Fibroblast of lung (primary cell): Measurements from ENCODE around the gene SMAD3.

Experiments used
- CTCF ChIP-seq, 2 donors: IDR thresholded peaks in 1 of 2; conservative IDR thresholded peaks in 1 of 2; 1 replicate in 1 of 2; 2 replicates in 1 of 2; pipeline ENCODE4 v1.5.1; 2011 to 2012; ENCODE audit warnings: low read length in 2 of 2, control low read depth in 1 of 2, inconsistent platforms in 1 of 2, low read depth in 1 of 2, mild to moderate bottlenecking in 1 of 2
- EZH2 ChIP-seq: IDR thresholded peaks from 2 replicates; pipeline ENCODE4 v1.5.1; 2012; ENCODE audit warnings: low read length, control low read depth, mild to moderate bottlenecking; ENCODE audit errors: missing control alignments

DNA sequence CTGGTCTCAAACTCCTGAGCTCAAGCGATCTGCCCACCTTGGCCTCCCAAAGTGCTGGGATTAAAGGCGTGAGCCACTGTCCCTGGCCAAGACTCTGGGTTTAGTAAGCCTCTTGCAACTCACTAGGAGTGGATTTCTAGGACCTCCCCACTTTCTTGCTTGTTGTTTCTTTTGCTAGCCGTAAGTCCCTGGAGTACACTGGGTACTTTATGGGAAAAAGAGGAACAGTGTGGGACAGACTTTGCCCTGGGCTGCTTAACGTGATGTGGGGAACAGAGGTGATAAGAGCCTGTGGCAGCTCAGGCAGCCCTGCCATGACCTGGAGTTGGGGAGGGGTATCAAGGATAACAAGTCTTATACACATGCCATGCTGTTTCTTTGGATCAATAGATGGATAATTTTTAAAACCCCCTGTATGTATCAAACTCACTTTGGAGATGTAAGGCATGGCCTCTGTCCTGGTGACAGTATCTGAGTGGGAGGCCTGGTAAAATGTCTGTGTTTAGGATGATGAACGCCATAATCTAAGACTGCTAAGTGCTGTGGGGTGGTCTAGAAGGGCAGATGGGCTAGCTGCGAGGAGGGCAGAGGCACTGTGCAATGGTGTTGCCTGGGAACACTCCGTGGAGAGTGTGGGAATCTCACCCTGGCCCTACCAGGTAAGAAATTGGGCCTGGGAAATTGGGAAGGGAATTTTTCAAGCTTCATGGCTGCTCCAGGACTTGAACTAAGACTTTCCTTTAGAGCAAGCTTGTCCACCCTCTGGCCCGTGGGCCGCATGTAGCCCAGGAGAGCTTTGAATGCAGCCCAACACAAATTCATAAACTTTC lies 54.8 kb downstream of the SMAD3 start:
- TF ChIP-seq CTCF (conservative IDR thresholded peaks at IDR 0.05 in 1 of 2, IDR thresholded peaks at IDR 0.05 in 1 of 2; ENCODE audit: low read depth in 1 of 2, low read length in 2 of 2): no peak
- TF ChIP-seq EZH2: no peak
